Chondrocyte (in vitro differentiated cells): ENCODE measurements around the gene ALX4. TPM values are rescaled to one million over a fixed set of nuclear protein-coding genes. Genes with fewer than 3 reads are reported as not detected.

Source experiments
- DNase-seq: peaks from one replicate; pipeline ENCODE4 v3.0.0; 2021; ENCODE audit warnings: mixed read lengths, low spot score
- H3K27ac Mint-ChIP-seq: one replicate; pipeline ENCODE4 v1.8.0; 2021; ENCODE audit warnings: mild to moderate bottlenecking, moderate library complexity, mixed read lengths; ENCODE audit not compliant: unreplicated experiment
- H3K27me3 Mint-ChIP-seq: 2 replicates; pipeline ENCODE4 v1.8.0; 2021; ENCODE audit warnings: low read depth, mixed read lengths
- H3K36me3 Mint-ChIP-seq: 2 replicates; pipeline ENCODE4 v1.8.0; 2021; ENCODE audit warnings: low read depth, mixed read lengths
- H3K4me1 Mint-ChIP-seq: 2 replicates; pipeline ENCODE4 v1.8.0; 2021; ENCODE audit warnings: low read depth, mild to moderate bottlenecking, mixed read lengths
- H3K4me3 Mint-ChIP-seq: one replicate; pipeline ENCODE4 v1.8.0; 2021; ENCODE audit warnings: mild to moderate bottlenecking, moderate library complexity, mixed read lengths; ENCODE audit not compliant: unreplicated experiment
- H3K9me3 Mint-ChIP-seq: 2 replicates; pipeline ENCODE4 v1.8.0; 2021; ENCODE audit warnings: low read depth, mixed read lengths
- total RNA-seq: library from RNA; stranded (reverse); gene quantifications from 3 replicates; pipeline ENCODE4 v1.2.1, GENCODE V29; 2021
- TF ChIP-seq, protein P1 (sequence below): fragments of 200-600 bp; sonication (generic); IDR thresholded peaks from 2 replicates; pipeline ENCODE4 v1.5.0; 2021; ENCODE audit warnings: antibody characterized with exemption, mild to moderate bottlenecking, moderate library complexity

ALX4 gene
- total RNA-seq, 1 donor from 2014 or later: not detected

- TF ChIP-seq, protein P1, sequence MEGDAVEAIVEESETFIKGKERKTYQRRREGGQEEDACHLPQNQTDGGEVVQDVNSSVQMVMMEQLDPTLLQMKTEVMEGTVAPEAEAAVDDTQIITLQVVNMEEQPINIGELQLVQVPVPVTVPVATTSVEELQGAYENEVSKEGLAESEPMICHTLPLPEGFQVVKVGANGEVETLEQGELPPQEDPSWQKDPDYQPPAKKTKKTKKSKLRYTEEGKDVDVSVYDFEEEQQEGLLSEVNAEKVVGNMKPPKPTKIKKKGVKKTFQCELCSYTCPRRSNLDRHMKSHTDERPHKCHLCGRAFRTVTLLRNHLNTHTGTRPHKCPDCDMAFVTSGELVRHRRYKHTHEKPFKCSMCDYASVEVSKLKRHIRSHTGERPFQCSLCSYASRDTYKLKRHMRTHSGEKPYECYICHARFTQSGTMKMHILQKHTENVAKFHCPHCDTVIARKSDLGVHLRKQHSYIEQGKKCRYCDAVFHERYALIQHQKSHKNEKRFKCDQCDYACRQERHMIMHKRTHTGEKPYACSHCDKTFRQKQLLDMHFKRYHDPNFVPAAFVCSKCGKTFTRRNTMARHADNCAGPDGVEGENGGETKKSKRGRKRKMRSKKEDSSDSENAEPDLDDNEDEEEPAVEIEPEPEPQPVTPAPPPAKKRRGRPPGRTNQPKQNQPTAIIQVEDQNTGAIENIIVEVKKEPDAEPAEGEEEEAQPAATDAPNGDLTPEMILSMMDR: no peak
- H3K27me3 Mint-ChIP-seq: peaks cover 88% of the 10 kb centered on the region
- H3K9me3 Mint-ChIP-seq: no peaks in the 10 kb centered on the region
- no peak for DNase-seq
- peaks cover 31% of the 10 kb centered on the region for H3K4me1 Mint-ChIP-seq
- no peaks in the 10 kb centered on the region for H3K36me3 Mint-ChIP-seq
- H3K4me3 Mint-ChIP-seq: no peak overlapping the region
- H3K27ac Mint-ChIP-seq: no peak overlapping the region
These were observed 2.4 kb downstream of the ALX4 start for GRCh38 chr11:44307340-44308099.

GRCh38 chr11:44306918-44307244, 3.1 kb downstream of the ALX4 start:
- no peak overlapping the region for H3K4me3 Mint-ChIP-seq

GRCh38 chr11:44306052-44306917, 3.7 kb downstream of the ALX4 start:
- H3K9me3 Mint-ChIP-seq: no peaks in the 10 kb centered on the region
- H3K27ac Mint-ChIP-seq: no peak overlapping the region

More at GRCh38 chr11:44306918-44307244, 3.1 kb downstream of the ALX4 start:
- DNase-seq: no peak
- H3K27ac Mint-ChIP-seq: no peak overlapping the region
- TF ChIP-seq, protein P1: no peak
- H3K9me3 Mint-ChIP-seq: no peaks in the 10 kb centered on the region
- peaks cover 31% of the 10 kb centered on the region for H3K4me1 Mint-ChIP-seq
- H3K36me3 Mint-ChIP-seq: no peaks in the 10 kb centered on the region
- peaks cover 84% of the 10 kb centered on the region for H3K27me3 Mint-ChIP-seq

DNA sequence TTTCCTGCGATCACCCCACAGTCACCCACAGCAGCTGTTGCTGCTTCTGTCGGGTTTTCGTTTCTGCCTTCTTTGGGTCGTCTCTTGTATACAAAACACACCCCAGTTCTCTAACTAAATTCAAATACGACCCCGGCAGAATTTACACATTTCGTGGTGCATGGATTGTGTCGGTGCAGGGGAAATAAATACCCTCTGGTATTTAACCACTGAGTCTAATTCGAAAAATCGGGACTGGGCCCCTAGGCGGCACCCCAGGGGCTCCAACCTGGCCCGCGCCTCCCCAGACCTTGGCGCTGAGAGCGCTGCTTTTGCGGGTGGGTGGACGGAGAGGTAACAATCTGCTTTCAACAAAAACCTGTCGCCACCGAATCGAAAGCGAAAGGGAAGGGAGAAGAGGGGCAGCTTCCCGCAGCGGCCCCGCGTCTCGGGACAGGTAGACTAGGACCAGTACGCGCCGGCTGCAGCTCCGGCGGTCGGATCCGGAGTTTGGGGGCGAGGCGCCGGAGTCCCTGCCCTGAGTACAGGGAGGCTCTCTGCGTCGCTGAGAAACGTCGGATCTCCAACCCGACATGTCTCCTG, 4.4 kb downstream of the ALX4 start:
- H3K4me3 Mint-ChIP-seq: peak overlapping the region; percentile 52
- H3K36me3 Mint-ChIP-seq: no peaks in the 10 kb centered on the region
- H3K27me3 Mint-ChIP-seq: peaks cover 71% of the 10 kb centered on the region
- TF ChIP-seq, protein P1: no peak
- H3K4me1 Mint-ChIP-seq: peaks cover 27% of the 10 kb centered on the region
- H3K9me3 Mint-ChIP-seq: no peaks in the 10 kb centered on the region
- DNase-seq: no peak
- no peak overlapping the region for H3K27ac Mint-ChIP-seq

More at GRCh38 chr11:44306052-44306917, 3.7 kb downstream of the ALX4 start:
- no peak for DNase-seq
- Mint-ChIP-seq H3K4me1 (peaks cover 31% of the 10 kb centered on the region), H3K27me3 (peaks cover 78% of the 10 kb centered on the region), H3K36me3 (no peaks in the 10 kb centered on the region), H3K4me3 (peak overlapping the region; percentile 52)
- TF ChIP-seq, protein P1: no peak

DNA sequence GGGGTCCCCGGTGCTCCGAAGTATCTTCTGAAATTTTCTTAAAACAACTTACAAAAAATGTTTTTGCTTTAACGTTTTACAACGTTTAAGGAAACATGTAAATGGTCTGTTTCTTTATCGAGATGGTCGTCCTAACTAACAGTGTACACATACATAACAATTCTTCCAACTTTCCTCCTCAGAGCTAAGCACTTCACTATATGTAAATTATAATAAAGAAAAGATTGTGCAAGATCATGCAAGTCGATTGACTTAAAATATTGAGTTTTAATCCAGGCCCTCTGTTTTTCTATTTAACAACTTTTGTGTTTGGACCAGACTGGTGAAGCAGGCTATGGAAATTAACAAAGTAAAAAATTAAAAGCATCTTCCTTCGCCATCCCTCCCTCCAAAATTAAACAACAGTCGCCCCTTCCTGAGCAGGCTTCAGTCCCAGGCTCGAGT, 4.9 kb downstream of the ALX4 start:
- H3K27ac Mint-ChIP-seq: no peak overlapping the region
- H3K4me1 Mint-ChIP-seq: peaks cover 22% of the 10 kb centered on the region
- peak overlapping the region; percentile 52 for H3K4me3 Mint-ChIP-seq
- H3K27me3 Mint-ChIP-seq: peaks cover 66% of the 10 kb centered on the region
- no peak for DNase-seq
- H3K36me3 Mint-ChIP-seq: no peaks in the 10 kb centered on the region
- TF ChIP-seq, protein P1: no peak
- H3K9me3 Mint-ChIP-seq: no peaks in the 10 kb centered on the region
